Activated CD4-positive, alpha-beta T cell treated with anti-CD3 and anti-CD28 coated beads, Interleukin-2, amount 10 ng/mL, durations not matched to agents 24 days and 14 days (primary cell): ENCODE measurements around the gene PODNL1. TPM values are rescaled to one million over a fixed set of nuclear protein-coding genes. Genes with fewer than 3 reads are reported as not detected.

Source experiments
- DNase-seq: peaks from one replicate; pipeline ENCODE4 v3.0.0; 2022
- H3K27ac Mint-ChIP-seq: one replicate; pipeline ENCODE4 v1.8.0; 2022; ENCODE audit warnings: mild to moderate bottlenecking, mixed read lengths
- H3K27me3 Mint-ChIP-seq: one replicate; pipeline ENCODE4 v1.8.0; 2022; ENCODE audit warnings: mixed read lengths
- H3K36me3 Mint-ChIP-seq: one replicate; pipeline ENCODE4 v1.8.0; 2022; ENCODE audit warnings: low read depth, mild to moderate bottlenecking, mixed read lengths
- H3K4me1 Mint-ChIP-seq: one replicate; pipeline ENCODE4 v1.8.0; 2021; ENCODE audit warnings: mixed read lengths
- H3K4me3 Mint-ChIP-seq: one replicate; pipeline ENCODE4 v1.8.0; 2022; ENCODE audit warnings: mild to moderate bottlenecking, moderate library complexity, mixed read lengths
- H3K9me3 Mint-ChIP-seq: one replicate; pipeline ENCODE4 v1.8.0; 2021; ENCODE audit warnings: mixed read lengths
- intact Hi-C: fragments of 100-400 bp; cut with micrococcal nuclease; formaldehyde crosslinking; loops from one replicate; pipeline ENCODE4 v1.15.1; 2023
- total RNA-seq: library from RNA; stranded (reverse); gene quantifications from 2 replicates; pipeline ENCODE4 v1.2.3, GENCODE V29; 2022

Gene PODNL1
- total RNA-seq, 1 donor from 2014 or later: not detected

GRCh38 chr19:13894552-13894951 is 43.7 kb downstream of the PODNL1 start:
- Mint-ChIP-seq H3K4me3 (no peak overlapping the region), H3K27ac (no peak overlapping the region), H3K9me3 (no peaks in the 10 kb centered on the region), H3K4me1 (no peaks in the 10 kb centered on the region), H3K36me3 (peaks cover 5% of the 10 kb centered on the region), H3K27me3 (no peaks in the 10 kb centered on the region)
- intact Hi-C loops: no loop called here
- DNase-seq: no peak

GRCh38 chr19:13892870-13893269 is 45.3 kb downstream of the PODNL1 start:
- no peak overlapping the region for H3K27ac Mint-ChIP-seq
- H3K27me3 Mint-ChIP-seq: no peaks in the 10 kb centered on the region
- H3K4me3 Mint-ChIP-seq: no peak overlapping the region
- H3K4me1 Mint-ChIP-seq: no peaks in the 10 kb centered on the region
- peaks cover 5% of the 10 kb centered on the region for H3K36me3 Mint-ChIP-seq
- H3K9me3 Mint-ChIP-seq: no peaks in the 10 kb centered on the region
- no peak for DNase-seq
- intact Hi-C loops: no loop called here

DNA sequence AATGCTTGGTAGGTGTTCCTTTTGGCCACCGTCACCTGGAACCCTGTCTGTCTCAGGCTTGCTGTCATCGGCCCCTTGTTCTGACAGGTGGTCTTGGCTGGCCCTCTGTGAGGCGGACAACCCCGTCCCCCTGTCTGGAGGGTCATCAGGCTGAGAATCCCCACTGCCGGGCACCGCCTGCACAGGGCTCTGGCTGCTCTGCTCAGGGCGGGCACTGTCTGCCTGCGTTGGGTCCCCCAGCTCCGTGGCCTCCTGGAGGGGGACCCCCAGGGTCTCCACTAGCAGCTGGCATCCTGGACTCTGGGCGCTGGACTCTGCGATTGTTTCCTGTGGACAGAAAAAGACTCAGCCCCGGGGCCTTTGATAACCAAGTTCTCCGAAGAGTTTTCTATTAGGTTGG is 48.1 kb downstream of the PODNL1 start:
- H3K4me1 Mint-ChIP-seq: no peaks in the 10 kb centered on the region
- no peak for DNase-seq
- H3K4me3 Mint-ChIP-seq: no peak overlapping the region
- H3K27ac Mint-ChIP-seq: no peak overlapping the region
- H3K9me3 Mint-ChIP-seq: no peaks in the 10 kb centered on the region
- H3K36me3 Mint-ChIP-seq: peaks cover 5% of the 10 kb centered on the region
- H3K27me3 Mint-ChIP-seq: no peaks in the 10 kb centered on the region
- intact Hi-C loops: no loop called here

- H3K4me3 Mint-ChIP-seq: no peak overlapping the region
- H3K27me3 Mint-ChIP-seq: no peaks in the 10 kb centered on the region
- peaks cover 5% of the 10 kb centered on the region for H3K36me3 Mint-ChIP-seq
- H3K9me3 Mint-ChIP-seq: no peaks in the 10 kb centered on the region
- H3K27ac Mint-ChIP-seq: no peak overlapping the region
- H3K4me1 Mint-ChIP-seq: peaks cover 7% of the 10 kb centered on the region
- intact Hi-C loops: loop anchor here (10.0 kb wide), 1 partner anchor 587 kb away; the partner anchor contains the start of gene PTGER1
- no peak for DNase-seq
Observed at GRCh38 chr19:13888281-13888680, 49.9 kb downstream of the PODNL1 start.

DNA sequence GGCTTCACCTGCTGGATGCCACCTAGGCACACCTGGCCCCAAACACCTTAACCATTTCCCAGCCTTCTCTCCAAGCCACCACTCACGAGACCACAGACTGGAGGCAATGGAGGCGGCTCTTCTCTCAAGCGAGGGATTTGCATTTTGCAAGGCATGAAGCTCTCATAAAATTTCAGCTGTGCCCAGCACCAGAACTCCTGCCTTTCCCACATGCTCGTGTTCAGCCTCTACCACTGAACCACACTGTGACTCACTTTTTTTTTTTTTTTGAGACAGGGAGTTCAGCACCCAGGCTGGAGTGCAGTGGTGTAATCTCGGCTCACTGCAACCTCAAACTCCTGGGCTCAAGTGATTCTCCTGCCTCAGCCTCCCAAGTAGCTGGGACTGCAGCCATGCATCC is 50.7 kb downstream of the PODNL1 start:
- DNase-seq: no peak
- Mint-ChIP-seq H3K9me3 (no peaks in the 10 kb centered on the region), H3K27me3 (no peaks in the 10 kb centered on the region), H3K27ac (no peak overlapping the region), H3K4me1 (peaks cover 9% of the 10 kb centered on the region), H3K36me3 (no peaks in the 10 kb centered on the region), H3K4me3 (no peak overlapping the region)
- intact Hi-C loops: loop anchor here (10.0 kb wide), 1 partner anchor 587 kb away; the partner anchor contains the start of gene PTGER1

DNA sequence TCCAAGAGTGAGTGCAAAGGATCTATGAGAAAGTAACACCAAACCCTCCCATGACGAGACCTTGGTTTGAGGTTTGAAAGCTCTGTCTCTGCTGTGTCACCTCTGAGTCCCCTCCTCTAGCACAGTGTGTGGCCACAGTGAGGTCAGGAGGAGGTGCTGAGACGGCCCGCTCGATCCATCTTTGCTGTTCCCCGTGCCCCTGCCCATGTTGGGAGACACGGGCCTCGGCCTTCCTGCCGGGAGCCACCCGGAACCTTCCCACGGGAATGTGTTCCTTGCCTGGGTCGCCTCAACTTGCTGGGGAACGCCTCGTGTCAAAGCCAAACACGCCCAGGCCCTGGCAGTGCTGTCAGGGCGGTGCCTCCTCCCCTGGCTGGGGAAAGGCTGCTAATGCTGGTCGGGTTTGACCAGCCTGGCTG is 51.2 kb downstream of the PODNL1 start:
- H3K27me3 Mint-ChIP-seq: no peaks in the 10 kb centered on the region
- no peak overlapping the region for H3K27ac Mint-ChIP-seq
- H3K9me3 Mint-ChIP-seq: no peaks in the 10 kb centered on the region
- DNase-seq: peak; percentile 68
- no peaks in the 10 kb centered on the region for H3K36me3 Mint-ChIP-seq
- H3K4me3 Mint-ChIP-seq: no peak overlapping the region
- peaks cover 14% of the 10 kb centered on the region for H3K4me1 Mint-ChIP-seq
- intact Hi-C loops: loop anchor here (10.0 kb wide), 1 partner anchor 588 kb away; the partner anchor contains the start of gene PTGER1

- H3K27ac Mint-ChIP-seq: no peak overlapping the region
- intact Hi-C loops: loop anchor here (10.0 kb wide), 1 partner anchor 589 kb away; the partner anchor contains the start of gene PTGER1
Observed at GRCh38 chr19:13885826-13886365, 52.3 kb downstream of the PODNL1 start.

DNA sequence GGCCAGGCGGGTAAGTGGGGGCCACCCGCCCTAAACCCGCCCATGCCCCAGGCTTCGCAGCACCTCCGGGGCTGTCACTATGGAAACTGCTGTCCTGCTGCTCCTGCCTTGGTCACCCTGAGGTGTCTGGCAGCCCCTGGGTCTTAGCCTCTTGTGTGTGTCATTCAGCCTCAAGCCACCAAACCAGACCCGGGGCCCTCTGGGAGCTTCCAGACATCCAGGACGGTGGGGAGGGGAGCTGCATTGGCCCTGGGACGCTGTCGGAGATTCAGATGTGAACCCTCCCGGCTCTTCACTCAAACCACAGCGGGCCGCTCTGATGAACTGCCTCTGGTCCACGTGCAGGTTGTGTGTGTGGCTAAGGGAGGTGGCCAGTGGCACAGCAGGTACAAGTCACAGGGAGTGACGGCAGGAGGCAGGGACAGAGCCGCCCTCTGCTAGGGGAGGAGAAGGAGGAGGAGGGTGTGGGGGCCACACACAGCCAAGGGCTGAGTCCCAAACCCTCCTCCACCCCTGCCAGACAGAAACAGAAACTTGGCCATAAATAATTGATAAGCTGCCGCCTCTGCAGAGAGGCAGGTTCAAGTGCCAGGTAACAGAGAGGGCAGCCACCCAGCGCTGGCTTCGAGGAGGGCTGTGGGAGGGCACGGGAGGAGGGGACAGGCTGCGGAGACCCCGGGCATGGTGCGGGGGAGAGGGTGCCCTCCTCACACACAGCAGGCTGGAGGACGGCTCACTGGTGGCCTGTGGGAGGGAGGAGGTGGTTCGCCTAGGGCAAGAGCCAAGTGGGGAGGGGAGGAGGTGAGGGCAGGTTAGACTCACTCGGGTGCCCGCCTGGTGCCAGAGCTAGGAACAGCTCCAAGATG is 53.3 kb downstream of the PODNL1 start:
- no peaks in the 10 kb centered on the region for H3K36me3 Mint-ChIP-seq
- H3K4me3 Mint-ChIP-seq: no peak overlapping the region
- H3K4me1 Mint-ChIP-seq: peaks cover 32% of the 10 kb centered on the region
- no peak for DNase-seq
- H3K9me3 Mint-ChIP-seq: no peaks in the 10 kb centered on the region
- intact Hi-C loops: loop anchor here (5.0 to 10.0 kb wide), 2 partner anchors 172 to 590 kb away; partner anchors contain the start of gene PTGER1
- no peak overlapping the region for H3K27ac Mint-ChIP-seq
- H3K27me3 Mint-ChIP-seq: no peaks in the 10 kb centered on the region

More at GRCh38 chr19:13885826-13886365, 52.3 kb downstream of the PODNL1 start:
- Mint-ChIP-seq H3K27me3 (no peaks in the 10 kb centered on the region), H3K4me3 (no peak overlapping the region), H3K4me1 (peaks cover 25% of the 10 kb centered on the region), H3K9me3 (no peaks in the 10 kb centered on the region), H3K36me3 (no peaks in the 10 kb centered on the region)
- DNase-seq: no peak

DNA sequence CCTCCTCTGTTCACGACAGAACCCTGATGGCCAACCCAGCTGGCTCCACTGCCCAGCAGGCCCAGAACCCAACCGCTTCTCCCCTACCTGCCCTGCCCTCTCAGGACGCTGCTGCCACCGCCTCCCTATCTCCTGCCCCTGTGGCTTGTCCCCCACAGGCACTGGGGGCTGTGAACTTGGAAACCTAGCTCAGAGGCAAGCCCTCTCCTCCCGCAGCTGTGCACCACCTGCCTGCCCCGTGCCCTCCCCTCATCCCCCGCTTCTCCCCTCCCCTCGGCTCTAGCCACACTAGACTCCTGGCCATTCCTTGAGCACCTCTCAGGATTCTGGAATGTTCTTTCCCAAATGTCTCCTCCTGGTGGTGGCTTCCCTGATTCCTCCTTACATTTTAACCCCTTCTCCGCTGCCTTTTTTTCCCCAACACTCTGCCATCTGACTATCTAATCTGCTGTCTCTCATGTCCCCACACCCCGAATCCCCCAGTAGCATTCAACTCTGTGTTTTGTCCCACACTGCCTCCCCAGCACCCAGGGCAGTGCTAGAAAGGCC is 54.6 kb downstream of the PODNL1 start:
- Mint-ChIP-seq H3K9me3 (no peaks in the 10 kb centered on the region), H3K4me3 (no peak overlapping the region), H3K4me1 (peaks cover 34% of the 10 kb centered on the region), H3K36me3 (no peaks in the 10 kb centered on the region), H3K27me3 (no peaks in the 10 kb centered on the region), H3K27ac (peak overlapping the region; percentile 9)
- intact Hi-C loops: loop anchor here (5.0 to 10.0 kb wide), 2 partner anchors 174 to 591 kb away; partner anchors contain the start of gene PTGER1
- DNase-seq: no peak

DNA sequence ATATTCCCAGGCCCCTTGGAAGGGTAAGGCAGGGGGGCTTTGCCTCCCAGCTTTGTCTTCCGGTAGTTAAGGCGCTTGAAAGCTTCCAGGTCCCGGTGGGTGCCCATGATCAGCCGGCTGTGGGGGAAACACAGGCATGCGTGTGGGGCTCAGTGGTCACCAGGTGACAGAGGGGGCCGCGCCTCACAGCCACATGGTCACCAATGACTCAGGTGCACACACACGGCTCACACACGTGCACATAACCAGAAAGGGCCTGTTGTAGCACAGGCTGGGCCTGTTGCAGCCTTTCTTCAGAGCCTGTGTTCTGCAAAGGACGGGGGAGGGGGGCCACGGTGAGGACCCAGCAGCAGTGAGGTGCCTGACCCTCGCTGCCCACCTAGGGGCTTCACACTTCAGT is 55.4 kb downstream of the PODNL1 start:
- Mint-ChIP-seq H3K36me3 (no peaks in the 10 kb centered on the region), H3K4me3 (no peak overlapping the region), H3K4me1 (peaks cover 34% of the 10 kb centered on the region), H3K27me3 (no peaks in the 10 kb centered on the region), H3K27ac (peak overlapping the region; percentile 34), H3K9me3 (no peaks in the 10 kb centered on the region)
- intact Hi-C loops: loop anchor here (5.0 to 10.0 kb wide), 2 partner anchors 174 to 592 kb away; partner anchors contain the start of gene PTGER1
- DNase-seq: no peak

DNA sequence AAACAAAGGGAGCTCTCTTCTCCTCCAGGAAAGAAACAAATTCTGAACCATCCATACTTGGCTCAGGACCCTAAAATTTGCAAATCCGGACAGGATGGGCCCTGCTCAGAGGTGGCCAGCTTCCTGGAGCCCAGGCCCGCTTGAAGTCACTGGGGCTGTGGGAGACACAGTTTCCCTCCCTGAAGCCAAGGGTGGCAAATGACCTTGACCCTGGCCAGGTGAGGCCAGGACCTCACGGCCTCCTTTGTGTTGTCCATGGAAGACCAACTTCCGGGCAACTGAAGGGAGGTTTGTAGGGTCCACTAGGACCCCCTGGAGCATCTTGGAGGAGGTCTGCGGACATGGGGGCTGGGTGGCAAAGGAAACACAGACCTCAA is 55.8 kb downstream of the PODNL1 start:
- H3K36me3 Mint-ChIP-seq: no peaks in the 10 kb centered on the region
- H3K4me3 Mint-ChIP-seq: peak overlapping the region; percentile 70
- H3K27ac Mint-ChIP-seq: peak overlapping the region; percentile 89
- no peaks in the 10 kb centered on the region for H3K27me3 Mint-ChIP-seq
- no peaks in the 10 kb centered on the region for H3K9me3 Mint-ChIP-seq
- intact Hi-C loops: loop anchor here (5.0 to 10.0 kb wide), 2 partner anchors 175 to 592 kb away; partner anchors contain the start of gene PTGER1
- H3K4me1 Mint-ChIP-seq: peaks cover 34% of the 10 kb centered on the region
- DNase-seq: no peak

GRCh38 chr19:13881692-13882418 is 56.4 kb downstream of the PODNL1 start:
- H3K27ac Mint-ChIP-seq: peak overlapping the region; percentile 89
- peak overlapping the region; percentile 70 for H3K4me3 Mint-ChIP-seq
- no peaks in the 10 kb centered on the region for H3K9me3 Mint-ChIP-seq

GRCh38 chr19:13881251-13881691 is 56.9 kb downstream of the PODNL1 start:
- peak overlapping the region; percentile 89 for H3K27ac Mint-ChIP-seq
- DNase-seq: peak; percentile 77

More at GRCh38 chr19:13881692-13882418, 56.4 kb downstream of the PODNL1 start:
- Mint-ChIP-seq H3K36me3 (no peaks in the 10 kb centered on the region), H3K27me3 (no peaks in the 10 kb centered on the region), H3K4me1 (peaks cover 34% of the 10 kb centered on the region)
- DNase-seq: peak; percentile 82
- intact Hi-C loops: loop anchor here (2.0 to 10.0 kb wide), 4 partner anchors 25 to 593 kb away; partner anchors contain the start of genes ASF1B, BRME1, CC2D1A and PTGER1

More at GRCh38 chr19:13881251-13881691, 56.9 kb downstream of the PODNL1 start:
- H3K9me3 Mint-ChIP-seq: no peaks in the 10 kb centered on the region
- no peaks in the 10 kb centered on the region for H3K27me3 Mint-ChIP-seq
- H3K4me3 Mint-ChIP-seq: peak overlapping the region; percentile 70
- peaks cover 34% of the 10 kb centered on the region for H3K4me1 Mint-ChIP-seq
- intact Hi-C loops: loop anchor here (2.0 to 10.0 kb wide), 4 partner anchors 26 to 594 kb away; partner anchors contain the start of genes ASF1B, BRME1, CC2D1A and PTGER1
- no peaks in the 10 kb centered on the region for H3K36me3 Mint-ChIP-seq
